ENCODE results near the gene DUSP14. TPM values are rescaled to one million over a fixed set of nuclear protein-coding genes. Genes with fewer than 3 reads are reported as not detected.
"Not testable (repeated sequence)": the region's sequence is repeated elsewhere in the genome, so short reads cannot be mapped to it uniquely, and the experiment has no call there.

The DUSP14 gene
- total RNA-seq, 1 donor from 2014 or later: 19.9 TPM

DNA sequence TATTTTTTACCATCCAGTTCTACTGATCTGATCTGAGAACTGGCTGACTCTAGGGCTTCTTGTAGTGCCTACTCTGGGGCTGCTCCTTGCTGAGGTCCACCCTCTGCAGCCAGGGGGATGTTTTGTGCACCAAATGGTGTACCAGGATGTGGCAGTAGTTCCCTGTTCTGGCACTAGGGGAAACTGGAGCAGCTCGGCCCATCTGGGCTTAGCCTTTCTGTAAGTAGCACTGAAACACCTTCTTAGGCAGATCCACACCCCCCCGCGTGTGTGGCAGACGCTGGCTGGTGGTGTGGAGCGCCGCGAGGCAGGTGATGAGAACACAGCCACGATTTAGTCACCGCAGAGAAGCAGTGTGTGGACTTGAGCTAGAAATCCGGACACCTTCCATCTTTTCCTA, 17.0 kb downstream of the DUSP14 start:
- TF ChIP-seq CTCF (IDR thresholded peaks at IDR 0.05) (no peak), POLR2AphosphoS5 (IDR thresholded peaks at IDR 0.05; ENCODE audit: insufficient read depth in 1 of 2, low read depth in 1 of 2) (no peak), POLR2A (IDR thresholded peaks at IDR 0.05) (no peak)

DNA sequence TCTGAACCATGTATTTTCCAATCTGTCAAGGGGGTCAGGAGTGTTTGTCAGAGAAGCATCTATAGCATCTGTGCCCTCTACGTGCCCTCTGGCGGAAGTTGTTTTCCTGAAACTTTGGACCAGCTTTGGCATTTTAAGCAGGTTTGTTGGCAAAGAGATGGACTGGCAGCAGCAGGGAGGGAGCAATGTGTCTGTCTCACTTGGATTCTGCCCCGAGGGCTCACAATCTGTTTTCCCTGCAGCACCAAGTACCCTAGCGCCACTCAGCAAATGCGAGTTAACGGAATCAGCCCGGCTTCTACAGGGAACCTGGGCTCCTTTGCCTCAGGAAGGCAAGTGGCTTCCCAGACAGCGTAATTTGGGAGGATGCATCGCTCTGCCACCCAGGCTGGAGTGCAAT, 17.4 kb downstream of the DUSP14 start:
- no peaks in the 10 kb centered on the region for H3K9me3 ChIP-seq

More for the DNA sequence above, 17.0 kb downstream of the DUSP14 start:
- no peaks in the 10 kb centered on the region for H3K9me3 ChIP-seq
- DNase-seq (ENCODE audit: extremely low spot score in 2 of 2): no peak
- peaks cover 10% of the 10 kb centered on the region for H3K4me1 ChIP-seq
- H3K4me3 ChIP-seq: no peak overlapping the region
- no peak overlapping the region for H3K27ac ChIP-seq
- H3K36me3 ChIP-seq: no peaks in the 10 kb centered on the region
- H3K27me3 ChIP-seq: no peaks in the 10 kb centered on the region
- intact Hi-C loops (cut with DNase I): no loop called here

GRCh38 chr17:37510056-37510455, 20.4 kb downstream of the DUSP14 start:
- H3K27me3 ChIP-seq: no peaks in the 10 kb centered on the region
- no peak for TF ChIP-seq CTCF (IDR thresholded peaks at IDR 0.05)
- no peak for TF ChIP-seq POLR2A (IDR thresholded peaks at IDR 0.05)
- no peak for TF ChIP-seq POLR2AphosphoS5 (IDR thresholded peaks at IDR 0.05; ENCODE audit: insufficient read depth in 1 of 2, low read depth in 1 of 2)
- no peak overlapping the region for H3K27ac ChIP-seq
- peaks cover 0 to 15% of the 10 kb centered on the region in 2 donors for H3K36me3 ChIP-seq
- intact Hi-C loops (cut with DNase I): no loop called here
- H3K9me3 ChIP-seq: no peaks in the 10 kb centered on the region
- H3K4me1 ChIP-seq: peaks cover 10% of the 10 kb centered on the region
- no peak for DNase-seq (ENCODE audit: extremely low spot score in 2 of 2)
- no peak overlapping the region for H3K4me3 ChIP-seq

More for the DNA sequence above, 17.4 kb downstream of the DUSP14 start:
- TF ChIP-seq CTCF (IDR thresholded peaks at IDR 0.05) (no peak), POLR2A (IDR thresholded peaks at IDR 0.05) (no peak)
- H3K4me1 ChIP-seq: peaks cover 10% of the 10 kb centered on the region
- no peak overlapping the region for H3K27ac ChIP-seq
- intact Hi-C loops (cut with DNase I): no loop called here
- H3K27me3 ChIP-seq: no peaks in the 10 kb centered on the region
- no peak for DNase-seq (ENCODE audit: extremely low spot score in 2 of 2)
- no peak overlapping the region for H3K4me3 ChIP-seq
- H3K36me3 ChIP-seq: peaks cover 0 to 1% of the 10 kb centered on the region in 2 donors

- DNase-seq (ENCODE audit: extremely low spot score in 2 of 2); H3K27ac ChIP-seq; H3K4me1 ChIP-seq; H3K27me3 ChIP-seq; H3K9me3 ChIP-seq; H3K4me3 ChIP-seq; intact Hi-C loops (cut with DNase I): not testable (repeated sequence)
- peaks cover 0 to 18% of the 10 kb centered on the region in 2 donors for H3K36me3 ChIP-seq
These were observed 22.0 kb downstream of the DUSP14 start for GRCh38 chr17:37511642-37512041.

DNA sequence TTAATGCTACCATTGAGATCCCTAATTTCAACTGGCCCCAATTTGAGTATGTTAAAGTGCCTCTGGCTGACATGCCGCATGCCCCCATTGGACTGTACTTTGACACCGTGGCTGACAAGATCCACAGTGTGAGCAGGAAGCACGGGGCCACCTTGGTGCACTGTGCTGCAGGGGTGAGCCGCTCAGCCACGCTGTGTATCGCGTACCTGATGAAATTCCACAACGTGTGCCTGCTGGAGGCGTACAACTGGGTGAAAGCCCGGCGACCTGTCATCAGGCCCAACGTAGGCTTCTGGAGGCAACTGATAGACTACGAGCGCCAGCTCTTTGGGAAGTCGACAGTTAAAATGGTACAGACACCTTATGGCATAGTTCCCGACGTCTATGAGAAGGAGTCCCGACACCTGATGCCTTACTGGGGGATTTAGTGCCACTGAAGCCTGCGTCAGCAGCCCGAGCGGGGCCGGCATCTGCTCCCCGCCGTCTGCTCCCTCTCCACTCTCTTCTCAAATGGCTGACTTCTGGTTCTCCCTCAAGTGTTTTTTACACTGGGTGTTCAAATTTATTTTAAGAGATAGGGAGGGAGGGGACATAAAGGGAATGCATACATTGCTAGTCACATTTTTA, 22.9 kb downstream of the DUSP14 start:
- no peak for TF ChIP-seq CTCF (IDR thresholded peaks at IDR 0.05)
- TF ChIP-seq POLR2A (IDR thresholded peaks at IDR 0.05): no peak
- TF ChIP-seq POLR2AphosphoS5 (IDR thresholded peaks at IDR 0.05; ENCODE audit: insufficient read depth in 1 of 2, low read depth in 1 of 2): no peak
- no peak overlapping the region for H3K27ac ChIP-seq
- H3K4me1 ChIP-seq: no peaks in the 10 kb centered on the region
- peaks cover 0 to 27% of the 10 kb centered on the region in 2 donors for H3K36me3 ChIP-seq
- intact Hi-C loops (cut with DNase I): no loop called here
- H3K4me3 ChIP-seq: no peak overlapping the region
- DNase-seq (ENCODE audit: extremely low spot score in 2 of 2): no peak
- H3K9me3 ChIP-seq: no peaks in the 10 kb centered on the region
- no peaks in the 10 kb centered on the region for H3K27me3 ChIP-seq

Data from vagina (tissue), 2 donors.